GM19468 (cell line): ENCODE measurements around the gene UCP3.

Experiments
- ATAC-seq: cut with Tn5 transposase; IDR thresholded peaks from one replicate; pipeline ENCODE4 v1.9.1; 2021; ENCODE audit warnings: mild to moderate bottlenecking, moderate library complexity, moderate number of reproducible peaks; ENCODE audit not compliant: unreplicated experiment; ENCODE audit errors: extremely low read depth

Gene UCP3

GRCh38 chr11:73981051-73981805 lies 27.7 kb downstream of the UCP3 start:
- no peak for ATAC-seq

DNA sequence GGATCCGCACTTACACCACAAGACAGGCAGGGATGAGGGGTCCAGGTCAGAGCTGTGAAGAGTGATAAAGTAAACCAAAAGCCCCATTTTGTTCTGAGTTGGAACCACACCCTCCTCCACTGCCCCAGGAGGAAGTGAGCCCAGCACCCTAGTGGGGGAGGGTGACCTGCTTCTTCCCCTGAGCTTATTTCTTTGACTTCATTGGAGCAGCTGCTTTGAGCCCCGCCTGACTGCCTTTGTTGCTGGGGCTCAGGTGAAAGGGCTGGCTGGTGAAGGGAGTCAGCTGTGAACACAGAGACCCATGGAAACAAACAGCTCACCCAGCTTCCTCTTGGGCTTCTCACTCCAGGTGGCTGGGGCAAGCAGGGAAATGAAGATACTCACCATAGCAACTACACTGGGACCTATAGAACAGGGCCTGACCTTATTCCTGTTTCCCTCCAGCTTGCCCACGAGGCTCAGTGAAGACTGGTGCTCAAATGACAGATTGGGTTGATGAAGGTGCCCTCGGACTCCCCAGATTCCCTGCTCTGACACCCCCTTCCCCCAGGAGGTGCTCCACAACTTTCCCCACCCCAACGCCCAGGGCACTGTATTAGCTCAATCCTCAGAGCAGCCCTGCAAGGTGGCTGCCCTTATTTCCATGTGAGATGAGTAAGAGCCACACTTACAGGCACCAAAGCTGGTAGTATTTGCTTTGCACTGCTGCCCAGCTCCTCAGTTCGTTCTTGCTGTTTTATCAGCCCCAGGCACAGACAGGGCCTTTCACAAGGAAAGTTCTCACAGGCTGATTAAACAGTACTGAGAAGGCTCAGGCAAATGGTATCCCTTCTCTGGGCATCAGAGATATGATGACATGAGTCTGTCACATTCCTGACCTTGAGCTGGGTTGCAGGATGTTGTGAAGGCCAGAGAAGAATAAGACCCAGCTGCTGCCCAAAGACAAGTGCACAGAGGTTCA lies 28.6 kb downstream of the UCP3 start:
- ATAC-seq = peak; percentile 22

DNA sequence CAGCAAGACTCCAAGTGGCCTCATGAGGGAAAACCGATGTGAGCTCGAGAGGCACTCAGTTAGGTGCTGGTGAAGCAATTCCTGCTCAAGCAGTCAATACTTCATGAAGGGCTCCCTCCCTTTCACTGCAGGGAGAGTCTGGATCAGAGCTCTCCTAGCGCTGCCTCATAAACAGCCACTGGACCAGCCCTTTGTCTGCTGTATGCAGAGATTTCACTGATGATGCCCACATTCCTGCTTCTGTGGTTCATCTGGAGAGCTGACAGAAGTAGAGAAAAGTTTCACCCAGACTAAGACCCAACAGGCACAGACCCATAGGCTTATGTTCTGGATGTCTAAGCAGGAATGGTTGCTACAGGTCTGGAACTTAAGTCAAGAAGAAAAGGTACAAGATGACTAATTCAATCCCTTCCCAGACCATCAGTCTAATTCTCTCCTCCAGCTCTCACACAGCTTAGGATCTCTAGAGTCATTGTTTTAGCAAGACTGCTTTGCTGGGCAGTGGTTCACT lies 30.3 kb downstream of the UCP3 start:
- ATAC-seq = no peak

- ATAC-seq = no peak
Measured at GRCh38 chr11:73977856-73978519, 30.9 kb downstream of the UCP3 start.

DNA sequence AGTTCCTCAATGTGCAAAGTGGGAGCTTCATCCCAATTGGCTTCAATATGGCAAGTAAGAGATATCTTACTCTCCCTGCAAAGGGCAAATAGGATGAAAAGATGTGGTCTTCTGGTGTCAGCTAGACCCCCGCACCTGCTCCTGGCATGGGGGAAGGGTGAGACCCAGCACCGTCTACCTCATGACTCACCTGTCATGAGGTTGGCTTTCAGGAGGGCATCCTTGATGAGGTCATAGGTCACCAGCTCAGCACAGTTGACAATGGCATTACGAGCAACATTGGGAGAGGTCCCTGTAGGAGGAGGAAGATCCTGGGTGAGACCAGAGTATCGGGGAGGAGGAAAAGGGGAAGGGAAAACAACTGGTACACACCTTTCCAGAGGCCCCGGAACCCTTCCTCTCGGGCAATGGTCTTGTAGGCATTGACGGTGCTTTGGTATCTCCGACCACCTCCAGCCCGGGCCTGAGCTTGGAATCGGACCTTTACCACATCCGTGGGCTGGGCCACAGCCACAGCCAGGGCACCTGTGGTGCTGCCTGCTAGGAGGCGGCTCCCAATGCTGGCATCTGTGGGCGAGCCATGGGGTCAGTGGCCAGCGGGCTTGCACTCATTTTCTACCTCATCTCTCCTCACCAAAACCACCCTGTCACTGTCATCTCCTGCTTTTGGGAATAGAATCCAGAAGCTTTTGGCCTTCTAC lies 32.3 kb downstream of the UCP3 start:
- ATAC-seq = no peak

- no peak for ATAC-seq
Measured at GRCh38 chr11:73975479-73975757, 33.5 kb downstream of the UCP3 start.

DNA sequence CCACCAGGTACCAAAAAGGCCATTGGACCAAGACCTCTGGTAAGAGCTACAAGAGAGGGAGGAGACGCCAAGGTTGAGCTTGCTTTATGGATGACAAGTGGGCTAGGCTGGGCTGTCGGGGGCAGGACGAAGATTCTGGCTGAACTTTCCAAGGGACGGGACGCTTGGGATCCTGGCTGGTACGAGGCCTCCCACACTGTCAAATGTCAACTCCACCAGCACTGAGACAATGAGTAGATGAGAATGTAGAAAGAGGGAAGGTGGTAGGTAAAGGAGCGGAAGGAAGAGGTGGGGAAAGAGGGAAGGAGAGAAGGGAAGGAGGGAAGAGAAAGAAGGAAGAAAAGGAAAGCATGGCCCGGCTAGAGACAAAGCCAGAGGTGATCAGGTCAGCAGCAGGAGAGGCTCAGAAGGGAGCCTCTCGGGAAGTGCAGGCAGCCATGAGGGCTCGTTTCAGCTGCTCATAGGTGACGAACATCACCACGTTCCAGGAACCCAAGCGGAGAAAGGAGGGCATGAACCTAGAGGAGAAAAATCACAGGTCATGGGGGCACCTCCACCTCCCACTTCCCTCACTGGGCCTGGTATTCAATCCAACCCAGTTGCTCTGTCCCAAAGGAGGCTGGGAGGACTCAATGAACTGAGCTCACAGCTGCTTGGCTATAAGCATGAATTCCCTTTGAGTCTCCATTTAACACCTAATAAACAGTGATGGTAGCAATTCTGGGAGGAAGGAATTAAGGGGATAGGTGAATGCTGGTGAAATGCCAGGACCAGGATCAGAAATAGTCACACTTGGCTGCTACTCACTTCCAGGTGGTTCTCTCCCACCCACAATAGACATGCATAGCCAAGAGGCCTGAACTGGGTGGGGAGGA lies 34.0 kb downstream of the UCP3 start:
- ATAC-seq = no peak

- no peak for ATAC-seq
Measured at GRCh38 chr11:73972620-73973449, 36.0 kb downstream of the UCP3 start.

- ATAC-seq = no peak
Measured at GRCh38 chr11:73972187-73972586, 36.7 kb downstream of the UCP3 start.

DNA sequence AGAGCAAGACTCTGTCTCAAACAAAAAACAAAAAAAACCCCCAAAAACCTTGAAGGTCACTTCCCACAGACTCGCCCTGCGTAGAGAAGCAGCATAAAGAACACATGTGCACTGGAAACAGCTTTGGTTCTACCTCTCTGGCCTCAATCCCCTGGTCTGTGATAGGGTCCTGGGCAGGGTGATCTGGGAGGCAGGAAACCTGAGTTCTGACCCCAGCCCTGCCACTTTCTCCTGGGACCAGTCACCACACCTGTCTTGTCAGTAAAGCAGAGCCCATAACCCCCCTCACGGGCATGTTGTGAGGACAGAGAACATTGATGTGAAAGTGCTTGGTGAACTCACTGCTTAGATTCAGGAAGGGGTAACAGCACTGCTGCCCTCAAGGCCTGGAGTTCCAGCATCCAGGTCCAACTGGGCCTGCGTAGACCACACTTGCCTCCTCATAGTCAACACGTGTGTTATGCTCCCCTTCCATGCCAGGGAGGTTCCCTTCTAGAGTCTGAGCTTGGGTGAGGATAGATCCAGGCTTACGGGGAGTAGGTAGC lies 37.6 kb downstream of the UCP3 start:
- ATAC-seq = no peak

GRCh38 chr11:73969991-73970800 lies 38.7 kb downstream of the UCP3 start:
- no peak for ATAC-seq

DNA sequence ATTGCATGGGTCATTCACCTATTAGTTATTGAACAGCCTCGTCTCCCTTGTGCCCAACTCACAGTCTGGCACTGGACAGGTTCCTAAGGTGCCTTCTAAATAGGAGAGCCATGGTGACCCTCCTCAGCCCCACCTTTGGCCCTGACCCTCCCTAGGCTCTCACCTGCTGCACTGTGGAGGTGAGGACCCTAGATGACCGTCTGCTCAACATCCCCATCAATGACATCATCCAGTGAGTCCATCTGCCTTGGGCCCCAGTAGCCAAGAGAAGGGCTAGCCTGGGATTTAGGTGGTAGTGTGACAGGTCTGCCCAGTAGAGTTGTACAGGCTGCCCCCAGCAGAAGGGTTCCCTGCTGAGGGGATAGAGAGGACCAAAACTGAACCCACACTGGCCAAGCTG lies 39.8 kb downstream of the UCP3 start:
- ATAC-seq = no peak

GRCh38 chr11:73968356-73968966 lies 40.4 kb downstream of the UCP3 start:
- ATAC-seq = no peak

DNA sequence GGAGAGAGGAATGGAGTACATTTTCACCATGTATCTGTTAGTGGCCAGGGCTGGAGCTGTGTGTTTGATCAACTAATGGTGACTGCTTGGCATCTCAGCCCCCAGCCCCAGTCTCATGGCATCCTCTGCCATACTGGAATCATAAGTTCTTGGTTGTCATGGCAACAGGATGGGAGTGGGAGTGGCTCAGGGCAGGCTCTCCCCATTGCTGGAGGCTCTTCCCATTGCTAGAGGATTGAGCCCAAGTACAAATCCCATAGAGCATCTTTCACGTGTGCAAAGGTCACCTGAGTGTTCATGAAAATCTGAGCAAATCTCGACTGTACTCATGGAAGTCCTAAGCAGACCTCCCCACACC lies 43.1 kb downstream of the UCP3 start:
- ATAC-seq = no peak

DNA sequence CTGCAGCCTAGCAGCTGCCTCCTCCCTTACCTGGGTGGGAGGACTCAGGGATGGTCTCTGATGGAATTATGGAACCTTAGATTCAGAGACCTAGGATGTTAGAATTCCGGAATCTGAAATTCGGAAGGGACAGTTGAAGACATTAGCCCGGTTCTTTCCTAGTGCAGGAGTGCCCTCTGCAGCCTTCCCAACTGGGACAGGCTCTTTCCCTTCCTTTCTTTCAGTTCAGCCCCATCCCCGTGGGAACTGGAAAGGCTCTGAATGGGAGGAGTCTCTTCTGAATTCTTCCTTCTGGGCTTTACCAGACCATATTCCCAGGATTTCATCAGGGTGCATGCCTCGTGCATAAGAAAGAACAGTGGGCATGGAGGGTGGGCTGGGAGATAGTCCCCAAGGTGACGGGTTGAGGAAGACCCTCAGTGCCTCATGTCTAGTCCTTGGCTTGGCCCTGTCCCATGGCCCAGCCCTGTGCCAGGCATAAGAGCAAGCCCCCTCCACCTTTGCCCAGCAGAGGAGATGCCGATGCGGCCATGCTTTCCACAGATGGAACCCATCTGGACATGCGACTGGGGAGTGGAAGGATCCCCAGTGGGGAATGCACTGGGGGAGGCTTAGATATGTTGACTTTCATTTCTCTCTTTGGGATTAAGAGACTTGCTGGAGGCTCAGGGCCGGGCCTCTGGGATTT lies 43.7 kb downstream of the UCP3 start:
- ATAC-seq = no peak

DNA sequence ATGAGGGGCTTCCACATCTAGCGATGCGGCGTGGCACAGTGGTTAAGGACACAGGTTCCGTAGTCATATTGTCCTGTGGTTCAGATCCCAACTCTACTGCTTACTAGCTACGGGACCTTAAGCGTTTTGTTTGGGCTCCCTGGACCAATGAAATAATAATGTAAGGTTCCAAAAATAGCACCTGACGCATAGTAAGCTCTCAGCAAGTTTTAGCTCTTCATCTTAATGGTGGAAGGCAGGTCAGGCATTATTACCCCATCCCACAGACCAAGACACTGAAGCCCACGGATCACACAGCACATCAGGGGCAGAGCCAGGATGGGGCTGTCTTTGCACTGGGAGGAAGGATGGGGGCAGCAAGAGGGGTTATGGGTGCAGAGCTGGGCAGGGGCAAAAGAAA lies 45.0 kb downstream of the UCP3 start:
- ATAC-seq = no peak
